Right atrium auricular region (tissue), 2 donors: ENCODE measurements around the gene TLR6. TPM values are rescaled to one million over a fixed set of nuclear protein-coding genes. Genes with fewer than 3 reads are reported as not detected.

Experiments used
- DNase-seq: peaks from one replicate; pipeline ENCODE4 v3.0.0-alpha.2; 2019; ENCODE audit warnings: low spot score
- H3K27ac ChIP-seq, 2 donors: fragments of 200-600 bp; sonication (generic); 1 replicate in 1 of 2; 2 replicates in 1 of 2; pipeline ENCODE4 v1.5.1; 2016 to 2019
- H3K27me3 ChIP-seq, 2 donors: fragments of 200-600 bp; sonication (generic); one replicate each; pipeline versions ENCODE4 v1.5.1 to v1.6.0; 2017 to 2019
- H3K36me3 ChIP-seq: fragments of 200-600 bp; sonication (generic); one replicate; pipeline ENCODE4 v1.5.1; 2016
- H3K4me1 ChIP-seq, 2 donors: fragments of 200-600 bp; sonication (generic); one replicate each; pipeline versions ENCODE4 v1.5.1 to v1.6.0; 2017 to 2019
- H3K4me3 ChIP-seq, 2 donors: fragments of 200-600 bp; sonication (generic); 1 replicate in 1 of 2; 2 replicates in 1 of 2; pipeline ENCODE4 v1.5.1; 2017 to 2019; ENCODE audit warnings: mild to moderate bottlenecking in 1 of 2, moderate library complexity in 1 of 2
- H3K9me3 ChIP-seq, 2 donors: fragments of 200-600 bp; sonication (generic); one replicate each; pipeline ENCODE4 v1.5.1; 2019
- CTCF ChIP-seq, 2 donors: fragments of 200-600 bp; sonication (generic); IDR thresholded peaks; one replicate each; pipeline ENCODE4 v1.5.1; 2019; ENCODE audit warnings: antibody characterized with exemption in 2 of 2
- total RNA-seq, 2 donors: library from RNA; depleted of rRNA; stranded (reverse); fragments of >200 nt; gene quantifications; one replicate each; pipeline ENCODE4 v1.1.0, GENCODE V29; 2016

Gene TLR6
- total RNA-seq, 2 donors from 2014 or later: 1.2 to 2.3 TPM

- peaks cover 0 to 39% of the 10 kb centered on the region in 2 donors for H3K4me1 ChIP-seq
Measured at GRCh38 chr4:38870098-38870808, 13.6 kb upstream of the TLR6 start.

GRCh38 chr4:38869511-38869910 lies 12.9 kb upstream of the TLR6 start:
- DNase-seq: no peak
- Histone ChIP-seq H3K36me3 (no peaks in the 10 kb centered on the region), H3K27ac (peak overlapping the region; percentile 92 to 96), H3K4me1 (peaks cover 0 to 39% of the 10 kb centered on the region in 2 donors), H3K4me3 (peak overlapping the region in 1 of 2 donors; percentile 89), H3K9me3 (no peaks in the 10 kb centered on the region), H3K27me3 (no peaks in the 10 kb centered on the region)
- no peak for TF ChIP-seq CTCF (IDR thresholded peaks at IDR 0.05)

More at GRCh38 chr4:38870098-38870808, 13.6 kb upstream of the TLR6 start:
- H3K27me3 ChIP-seq: no peaks in the 10 kb centered on the region
- no peaks in the 10 kb centered on the region for H3K9me3 ChIP-seq
- H3K36me3 ChIP-seq: no peaks in the 10 kb centered on the region
- no peak for TF ChIP-seq CTCF (IDR thresholded peaks at IDR 0.05)
- DNase-seq: no peak
- peak overlapping the region in 1 of 2 donors; percentile 92 for H3K27ac ChIP-seq
- no peak overlapping the region for H3K4me3 ChIP-seq

GRCh38 chr4:38868059-38868960 lies 11.7 kb upstream of the TLR6 start:
- H3K27me3 ChIP-seq: no peaks in the 10 kb centered on the region
- peak overlapping the region; percentile 89 to 92 for H3K4me3 ChIP-seq
- peak overlapping the region; percentile 92 to 96 for H3K27ac ChIP-seq
- H3K9me3 ChIP-seq: no peaks in the 10 kb centered on the region
- peaks cover 0 to 39% of the 10 kb centered on the region in 2 donors for H3K4me1 ChIP-seq
- H3K36me3 ChIP-seq: no peaks in the 10 kb centered on the region
- TF ChIP-seq CTCF (IDR thresholded peaks at IDR 0.05): no peak
- no peak for DNase-seq

- Histone ChIP-seq H3K36me3 (no peaks in the 10 kb centered on the region), H3K4me1 (peaks cover 0 to 34% of the 10 kb centered on the region in 2 donors), H3K9me3 (no peaks in the 10 kb centered on the region), H3K4me3 (peak within 1 kb of the TSS; percentile 89 to 92), H3K27ac (peak within 1 kb of the TSS; percentile 92 to 96), H3K27me3 (no peaks in the 10 kb centered on the region)
- TF ChIP-seq CTCF (IDR thresholded peaks at IDR 0.05): no peak
- DNase-seq: peak; percentile 83
Measured at GRCh38 chr4:38867478-38868058, 11.0 kb upstream of the TLR6 start, which contains the start of gene FAM114A1. Gene FAM114A1 (plus strand): TSS chr4:38867806. CDS start chr4:38878079, 10,273 bp downstream.

GRCh38 chr4:38866973-38867477 lies 10.4 kb upstream of the TLR6 start:
- Histone ChIP-seq H3K4me1 (peaks cover 0 to 30% of the 10 kb centered on the region in 2 donors), H3K36me3 (no peaks in the 10 kb centered on the region), H3K4me3 (peak overlapping the region; percentile 89 to 92), H3K27me3 (no peaks in the 10 kb centered on the region), H3K27ac (peak overlapping the region; percentile 92 to 96), H3K9me3 (no peaks in the 10 kb centered on the region)
- no peak for DNase-seq
- no peak for TF ChIP-seq CTCF (IDR thresholded peaks at IDR 0.05)
